H1 (cell line): ENCODE measurements around the gene CRYBG1. TPM values are rescaled to one million over a fixed set of nuclear protein-coding genes. Genes with fewer than 3 reads are reported as not detected.

Experiments used
- MAFK ChIP-seq: IDR thresholded peaks from 2 replicates; pipeline ENCODE4 v1.6.1; 2012; ENCODE audit warnings: low read depth, mild to moderate bottlenecking, improper control_type of control experiment, low read length
- SIN3A ChIP-seq, 2 experiments: IDR thresholded peaks in 1 of 2; conservative IDR thresholded peaks in 1 of 2; 2 replicates each; pipeline ENCODE4 v1.6.1; 2011 to 2012; ENCODE audit warnings: low read length in 2 of 2, improper control_type of control experiment in 1 of 2, low read depth in 1 of 2, mild to moderate bottlenecking in 1 of 2
- SP1 ChIP-seq: IDR thresholded peaks from 2 replicates; pipeline ENCODE4 v1.6.1; 2011; ENCODE audit warnings: low read depth, low read length
- SUZ12 ChIP-seq: fragments of 200-600 bp; sonication (generic); IDR thresholded peaks from 2 replicates; pipeline ENCODE4 v1.6.1; 2012; ENCODE audit warnings: mild to moderate bottlenecking, inconsistent platforms, low read length, moderate library complexity, mixed read lengths
- TAF1 ChIP-seq: IDR thresholded peaks from 2 replicates; pipeline ENCODE4 v1.6.1; 2011; ENCODE audit warnings: mild to moderate bottlenecking, low read depth, low read length
- TAF7 ChIP-seq: optimal IDR thresholded peaks from 2 replicates; pipeline ENCODE3; 2011; ENCODE audit warnings: low read depth, mild to moderate bottlenecking, inconsistent platforms, low read length, moderate library complexity, borderline replicate concordance
- ZNF274 ChIP-seq: IDR thresholded peaks from 2 replicates; pipeline ENCODE4 v1.7.0; 2012; ENCODE audit warnings: low read length, borderline replicate concordance; ENCODE audit errors: extremely low read depth
- polyA plus RNA-seq, 7 experiments: library from polyadenylated mRNA; depleted of rRNA in 3 of 7; stranded (reverse) in 5 of 7; unstranded in 2 of 7; fragments of >200 nt in 5 of 7; fragments of 200-250 nt in 2 of 7; gene quantifications; 1 replicate in 5 of 7; 2 replicates in 1 of 7; 4 replicates in 1 of 7; pipeline versions ENCODE4 v1.2.1 to v1.2.3, GENCODE V29; 2011 to 2013; ENCODE audit warnings: missing spikeins in 2 of 7, mixed read lengths in 2 of 7
- total RNA-seq: library from RNA; stranded (reverse); fragmentation: NEBNext Ultra II Directional; extraction: Animal tissue kit (Norgen Biotek cat#: 25700); gene quantifications from 2 replicates; pipeline ENCODE4 v1.2.1, GENCODE V29; 2021
- TF ChIP-seq, protein P1 (sequence below): fragments of 300-600 bp; sonication (generic); IDR thresholded peaks from 2 replicates; pipeline ENCODE4 v1.7.1; 2012; ENCODE audit warnings: low read length, moderate library complexity, mild to moderate bottlenecking, inconsistent platforms; ENCODE audit not compliant: insufficient replicate concordance
- TF ChIP-seq, protein P2 (sequence below): IDR thresholded peaks from 2 replicates; pipeline ENCODE4 v1.6.1; 2012; ENCODE audit warnings: inconsistent platforms

Gene CRYBG1
- total and polyA plus RNA-seq, 2 of the 8 experiments (the other 6 are each of a cell fraction or from before 2014, with no cell fraction given): 2.2 to 11.6 TPM

DNA sequence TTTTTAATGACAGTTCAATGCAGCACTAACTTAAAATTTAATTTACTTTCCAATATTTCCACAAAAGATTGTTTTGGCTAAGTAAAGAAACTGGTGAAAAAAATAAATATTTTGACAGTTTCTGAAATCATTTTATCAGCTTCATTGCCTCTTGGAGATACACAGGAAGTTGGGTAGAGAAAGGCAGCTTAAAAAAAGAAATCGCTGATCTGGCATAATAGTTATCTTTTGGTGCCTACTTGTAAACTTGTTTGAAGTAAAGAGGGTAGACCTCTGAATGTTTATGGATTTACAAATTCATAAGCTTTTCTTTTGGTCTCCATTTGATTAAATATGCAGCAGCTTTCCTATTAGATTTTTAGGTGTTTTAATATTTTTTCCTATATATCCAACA, 165.4 kb downstream of the CRYBG1 start (continued):
- TF ChIP-seq, protein P1, sequence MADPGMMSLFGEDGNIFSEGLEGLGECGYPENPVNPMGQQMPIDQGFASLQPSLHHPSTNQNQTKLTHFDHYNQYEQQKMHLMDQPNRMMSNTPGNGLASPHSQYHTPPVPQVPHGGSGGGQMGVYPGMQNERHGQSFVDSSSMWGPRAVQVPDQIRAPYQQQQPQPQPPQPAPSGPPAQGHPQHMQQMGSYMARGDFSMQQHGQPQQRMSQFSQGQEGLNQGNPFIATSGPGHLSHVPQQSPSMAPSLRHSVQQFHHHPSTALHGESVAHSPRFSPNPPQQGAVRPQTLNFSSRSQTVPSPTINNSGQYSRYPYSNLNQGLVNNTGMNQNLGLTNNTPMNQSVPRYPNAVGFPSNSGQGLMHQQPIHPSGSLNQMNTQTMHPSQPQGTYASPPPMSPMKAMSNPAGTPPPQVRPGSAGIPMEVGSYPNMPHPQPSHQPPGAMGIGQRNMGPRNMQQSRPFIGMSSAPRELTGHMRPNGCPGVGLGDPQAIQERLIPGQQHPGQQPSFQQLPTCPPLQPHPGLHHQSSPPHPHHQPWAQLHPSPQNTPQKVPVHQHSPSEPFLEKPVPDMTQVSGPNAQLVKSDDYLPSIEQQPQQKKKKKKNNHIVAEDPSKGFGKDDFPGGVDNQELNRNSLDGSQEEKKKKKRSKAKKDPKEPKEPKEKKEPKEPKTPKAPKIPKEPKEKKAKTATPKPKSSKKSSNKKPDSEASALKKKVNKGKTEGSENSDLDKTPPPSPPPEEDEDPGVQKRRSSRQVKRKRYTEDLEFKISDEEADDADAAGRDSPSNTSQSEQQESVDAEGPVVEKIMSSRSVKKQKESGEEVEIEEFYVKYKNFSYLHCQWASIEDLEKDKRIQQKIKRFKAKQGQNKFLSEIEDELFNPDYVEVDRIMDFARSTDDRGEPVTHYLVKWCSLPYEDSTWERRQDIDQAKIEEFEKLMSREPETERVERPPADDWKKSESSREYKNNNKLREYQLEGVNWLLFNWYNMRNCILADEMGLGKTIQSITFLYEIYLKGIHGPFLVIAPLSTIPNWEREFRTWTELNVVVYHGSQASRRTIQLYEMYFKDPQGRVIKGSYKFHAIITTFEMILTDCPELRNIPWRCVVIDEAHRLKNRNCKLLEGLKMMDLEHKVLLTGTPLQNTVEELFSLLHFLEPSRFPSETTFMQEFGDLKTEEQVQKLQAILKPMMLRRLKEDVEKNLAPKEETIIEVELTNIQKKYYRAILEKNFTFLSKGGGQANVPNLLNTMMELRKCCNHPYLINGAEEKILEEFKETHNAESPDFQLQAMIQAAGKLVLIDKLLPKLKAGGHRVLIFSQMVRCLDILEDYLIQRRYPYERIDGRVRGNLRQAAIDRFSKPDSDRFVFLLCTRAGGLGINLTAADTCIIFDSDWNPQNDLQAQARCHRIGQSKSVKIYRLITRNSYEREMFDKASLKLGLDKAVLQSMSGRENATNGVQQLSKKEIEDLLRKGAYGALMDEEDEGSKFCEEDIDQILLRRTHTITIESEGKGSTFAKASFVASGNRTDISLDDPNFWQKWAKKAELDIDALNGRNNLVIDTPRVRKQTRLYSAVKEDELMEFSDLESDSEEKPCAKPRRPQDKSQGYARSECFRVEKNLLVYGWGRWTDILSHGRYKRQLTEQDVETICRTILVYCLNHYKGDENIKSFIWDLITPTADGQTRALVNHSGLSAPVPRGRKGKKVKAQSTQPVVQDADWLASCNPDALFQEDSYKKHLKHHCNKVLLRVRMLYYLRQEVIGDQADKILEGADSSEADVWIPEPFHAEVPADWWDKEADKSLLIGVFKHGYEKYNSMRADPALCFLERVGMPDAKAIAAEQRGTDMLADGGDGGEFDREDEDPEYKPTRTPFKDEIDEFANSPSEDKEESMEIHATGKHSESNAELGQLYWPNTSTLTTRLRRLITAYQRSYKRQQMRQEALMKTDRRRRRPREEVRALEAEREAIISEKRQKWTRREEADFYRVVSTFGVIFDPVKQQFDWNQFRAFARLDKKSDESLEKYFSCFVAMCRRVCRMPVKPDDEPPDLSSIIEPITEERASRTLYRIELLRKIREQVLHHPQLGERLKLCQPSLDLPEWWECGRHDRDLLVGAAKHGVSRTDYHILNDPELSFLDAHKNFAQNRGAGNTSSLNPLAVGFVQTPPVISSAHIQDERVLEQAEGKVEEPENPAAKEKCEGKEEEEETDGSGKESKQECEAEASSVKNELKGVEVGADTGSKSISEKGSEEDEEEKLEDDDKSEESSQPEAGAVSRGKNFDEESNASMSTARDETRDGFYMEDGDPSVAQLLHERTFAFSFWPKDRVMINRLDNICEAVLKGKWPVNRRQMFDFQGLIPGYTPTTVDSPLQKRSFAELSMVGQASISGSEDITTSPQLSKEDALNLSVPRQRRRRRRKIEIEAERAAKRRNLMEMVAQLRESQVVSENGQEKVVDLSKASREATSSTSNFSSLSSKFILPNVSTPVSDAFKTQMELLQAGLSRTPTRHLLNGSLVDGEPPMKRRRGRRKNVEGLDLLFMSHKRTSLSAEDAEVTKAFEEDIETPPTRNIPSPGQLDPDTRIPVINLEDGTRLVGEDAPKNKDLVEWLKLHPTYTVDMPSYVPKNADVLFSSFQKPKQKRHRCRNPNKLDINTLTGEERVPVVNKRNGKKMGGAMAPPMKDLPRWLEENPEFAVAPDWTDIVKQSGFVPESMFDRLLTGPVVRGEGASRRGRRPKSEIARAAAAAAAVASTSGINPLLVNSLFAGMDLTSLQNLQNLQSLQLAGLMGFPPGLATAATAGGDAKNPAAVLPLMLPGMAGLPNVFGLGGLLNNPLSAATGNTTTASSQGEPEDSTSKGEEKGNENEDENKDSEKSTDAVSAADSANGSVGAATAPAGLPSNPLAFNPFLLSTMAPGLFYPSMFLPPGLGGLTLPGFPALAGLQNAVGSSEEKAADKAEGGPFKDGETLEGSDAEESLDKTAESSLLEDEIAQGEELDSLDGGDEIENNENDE: no peak
- TF ChIP-seq SUZ12: no peak
- TF ChIP-seq, protein P2, sequence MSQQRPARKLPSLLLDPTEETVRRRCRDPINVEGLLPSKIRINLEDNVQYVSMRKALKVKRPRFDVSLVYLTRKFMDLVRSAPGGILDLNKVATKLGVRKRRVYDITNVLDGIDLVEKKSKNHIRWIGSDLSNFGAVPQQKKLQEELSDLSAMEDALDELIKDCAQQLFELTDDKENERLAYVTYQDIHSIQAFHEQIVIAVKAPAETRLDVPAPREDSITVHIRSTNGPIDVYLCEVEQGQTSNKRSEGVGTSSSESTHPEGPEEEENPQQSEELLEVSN: no peak
- no peak for TF ChIP-seq ZNF274
- no peak for TF ChIP-seq TAF1
- TF ChIP-seq SIN3A (conservative IDR thresholded peaks at IDR 0.05 in 1 of 2, IDR thresholded peaks at IDR 0.05 in 1 of 2; ENCODE audit: low read depth in 1 of 2, low read length in 2 of 2): no peak
- TF ChIP-seq MAFK: peak; percentile 93
- TF ChIP-seq TAF7: no peak
- TF ChIP-seq SP1: no peak
- TF ChIP-seq, all 59 proteins: peak for 1
